ENCODE measurements around the gene DCLK1. TPM values are rescaled to one million over a fixed set of nuclear protein-coding genes. Genes with fewer than 3 reads are reported as not detected.

DCLK1 gene
- total and polyA plus RNA-seq, 9 donors = 3.3 to 37.0 (median 20.7) TPM

DNA sequence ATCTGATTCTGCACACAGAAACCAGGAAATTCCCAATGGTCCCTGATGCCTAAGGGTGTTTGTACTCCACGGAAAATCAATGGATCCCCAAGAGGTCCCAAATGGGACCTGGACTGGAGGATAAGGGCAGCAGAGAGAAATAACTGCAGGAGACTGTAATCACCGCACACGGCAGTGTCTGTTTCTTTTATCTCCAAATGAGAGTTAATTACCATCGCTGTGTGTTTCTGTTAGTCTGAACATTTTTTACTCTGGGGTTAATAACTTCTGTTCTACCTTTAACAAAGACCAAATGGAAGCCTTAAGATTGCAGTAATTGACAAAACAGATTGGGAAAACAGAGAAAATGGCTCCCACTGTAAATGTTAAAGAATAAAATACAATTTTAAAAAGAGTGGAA, 320.9 kb downstream of the DCLK1 start:
- no peak for DNase-seq
- Histone ChIP-seq H3K27ac (no peak overlapping the region), H3K27me3 (no peaks in the 10 kb centered on the region), H3K4me3 (no peak overlapping the region), H3K36me3 (no peaks in the 10 kb centered on the region), H3K9me3 (no peaks in the 10 kb centered on the region), H3K4me1 (ENCODE audit: insufficient read depth) (no peaks in the 10 kb centered on the region)
- TF ChIP-seq CTCF (IDR thresholded peaks at IDR 0.05) (no peak), POLR2A (IDR thresholded peaks at IDR 0.05) (no peak), EP300 (IDR thresholded peaks at IDR 0.05) (no peak)
- 79 to 87% (median 83%) methylated on average over 4 of the region's 4 CpGs for WGBS, 3 donors
- intact Hi-C loops (cut with DNase I) = no loop called here

GRCh38 chr13:35808846-35809245, 322.3 kb downstream of the DCLK1 start:
- DNase-seq = no peak
- intact Hi-C loops (cut with DNase I) = no loop called here
- Histone ChIP-seq H3K27me3 (no peaks in the 10 kb centered on the region), H3K4me1 (ENCODE audit: insufficient read depth) (no peaks in the 10 kb centered on the region), H3K4me3 (no peak overlapping the region), H3K36me3 (no peaks in the 10 kb centered on the region), H3K27ac (no peak overlapping the region), H3K9me3 (no peaks in the 10 kb centered on the region)
- TF ChIP-seq CTCF (IDR thresholded peaks at IDR 0.05) (no peak), POLR2A (IDR thresholded peaks at IDR 0.05) (no peak), EP300 (IDR thresholded peaks at IDR 0.05) (no peak)
- WGBS, 3 donors = 64 to 90% (median 67%) methylated on average over 6 of the region's 6 CpGs

- 87 to 92% (median 89%) methylated on average over 5 of the region's 5 CpGs for WGBS, 3 donors
These were observed 326.3 kb downstream of the DCLK1 start for GRCh38 chr13:35804901-35805300.

GRCh38 chr13:35797991-35798390, 333.2 kb downstream of the DCLK1 start:
- no peak overlapping the region for H3K4me3 ChIP-seq

More at GRCh38 chr13:35804901-35805300, 326.3 kb downstream of the DCLK1 start:
- Histone ChIP-seq H3K27me3 (no peaks in the 10 kb centered on the region), H3K9me3 (no peaks in the 10 kb centered on the region), H3K4me1 (ENCODE audit: insufficient read depth) (no peaks in the 10 kb centered on the region), H3K36me3 (no peaks in the 10 kb centered on the region), H3K27ac (no peak overlapping the region), H3K4me3 (no peak overlapping the region)
- intact Hi-C loops (cut with DNase I) = no loop called here
- TF ChIP-seq CTCF (IDR thresholded peaks at IDR 0.05) (no peak), POLR2A (IDR thresholded peaks at IDR 0.05) (no peak), EP300 (IDR thresholded peaks at IDR 0.05) (no peak)
- DNase-seq = no peak

More at GRCh38 chr13:35797991-35798390, 333.2 kb downstream of the DCLK1 start:
- WGBS, 3 donors = 78 to 91% (median 90%) methylated on average over 7 of the region's 7 CpGs
- Histone ChIP-seq H3K4me1 (ENCODE audit: insufficient read depth) (no peaks in the 10 kb centered on the region), H3K27ac (no peak overlapping the region), H3K27me3 (no peaks in the 10 kb centered on the region), H3K9me3 (no peaks in the 10 kb centered on the region), H3K36me3 (no peaks in the 10 kb centered on the region)
- no peak for DNase-seq
- intact Hi-C loops (cut with DNase I) = no loop called here
- TF ChIP-seq CTCF (IDR thresholded peaks at IDR 0.05) (no peak), POLR2A (IDR thresholded peaks at IDR 0.05) (no peak), EP300 (IDR thresholded peaks at IDR 0.05) (no peak)
